Measurements from ENCODE around the gene UNK. TPM values are rescaled to one million over a fixed set of nuclear protein-coding genes. Genes with fewer than 3 reads are reported as not detected.

The UNK gene
- total RNA-seq, 1 donor from 2014 or later = 16.7 TPM

- Mint-ChIP-seq H3K36me3 (ENCODE audit: low read depth, unreplicated experiment) (peaks cover 8% of the 10 kb centered on the region), H3K4me3 (ENCODE audit: unreplicated experiment) (no peak overlapping the region), H3K27ac (ENCODE audit: unreplicated experiment) (no peak overlapping the region), H3K9me3 (ENCODE audit: unreplicated experiment) (no peaks in the 10 kb centered on the region), H3K4me1 (ENCODE audit: low read depth, unreplicated experiment) (peaks cover 5% of the 10 kb centered on the region), H3K27me3 (ENCODE audit: low read depth, unreplicated experiment) (peaks cover 8% of the 10 kb centered on the region)
- Histone ChIP-seq H3K4me3 (ENCODE audit: insufficient read depth, low read depth, low read length) (no peak overlapping the region), H3K9me3 (ENCODE audit: insufficient read depth, low read depth, low read length) (no peaks in the 10 kb centered on the region), H4K20me1 (ENCODE audit: insufficient read depth, low read length) (no peaks in the 10 kb centered on the region), H3K36me3 (ENCODE audit: insufficient read depth, low read length) (no peaks in the 10 kb centered on the region), H3K27me3 (ENCODE audit: insufficient read depth, low read length) (no peaks in the 10 kb centered on the region), H3K79me2 (ENCODE audit: insufficient read depth, low read length) (no peaks in the 10 kb centered on the region), H3K4me2 (ENCODE audit: low read length) (no peak overlapping the region), H3K27ac (ENCODE audit: low read depth, low read length) (no peak overlapping the region), H3K9ac (ENCODE audit: low read length) (no peak overlapping the region), H3K4me1 (ENCODE audit: insufficient read depth, low read length) (peaks cover 4% of the 10 kb centered on the region), H2AFZ (ENCODE audit: low read depth, low read length) (no peak overlapping the region)
- DNase-seq (ENCODE audit: low read depth) (no peak), FAIRE-seq (no peak)
- TF ChIP-seq CTCF (IDR thresholded peaks at IDR 0.05; ENCODE audit: insufficient read depth, low read depth, low read length) (no peak), EZH2 (IDR thresholded peaks at IDR 0.05; ENCODE audit: insufficient read depth, low read length) (no peak)
Observed at GRCh38 chr17:75755205-75755901, 29.3 kb upstream of the UNK start.

GRCh38 chr17:75755990-75756389 lies 28.6 kb upstream of the UNK start:
- Histone ChIP-seq H3K27me3 (ENCODE audit: insufficient read depth, low read length) (no peaks in the 10 kb centered on the region), H2AFZ (ENCODE audit: low read depth, low read length) (no peak overlapping the region), H4K20me1 (ENCODE audit: insufficient read depth, low read length) (no peaks in the 10 kb centered on the region), H3K4me3 (ENCODE audit: insufficient read depth, low read depth, low read length) (no peak overlapping the region), H3K27ac (ENCODE audit: low read depth, low read length) (no peak overlapping the region), H3K9me3 (ENCODE audit: insufficient read depth, low read depth, low read length) (no peaks in the 10 kb centered on the region), H3K9ac (ENCODE audit: low read length) (no peak overlapping the region), H3K36me3 (ENCODE audit: insufficient read depth, low read length) (no peaks in the 10 kb centered on the region), H3K79me2 (ENCODE audit: insufficient read depth, low read length) (no peaks in the 10 kb centered on the region), H3K4me1 (ENCODE audit: insufficient read depth, low read length) (peaks cover 4% of the 10 kb centered on the region), H3K4me2 (ENCODE audit: low read length) (no peak overlapping the region)
- H3K27ac Mint-ChIP-seq (ENCODE audit: unreplicated experiment) = no peak overlapping the region
- no peak overlapping the region for H3K4me3 Mint-ChIP-seq (ENCODE audit: unreplicated experiment)
- H3K9me3 Mint-ChIP-seq (ENCODE audit: unreplicated experiment) = no peaks in the 10 kb centered on the region
- FAIRE-seq = no peak
- TF ChIP-seq CTCF (IDR thresholded peaks at IDR 0.05; ENCODE audit: insufficient read depth, low read depth, low read length) (no peak), EZH2 (IDR thresholded peaks at IDR 0.05; ENCODE audit: insufficient read depth, low read length) (no peak)
- peaks cover 8% of the 10 kb centered on the region for H3K36me3 Mint-ChIP-seq (ENCODE audit: low read depth, unreplicated experiment)
- no peak for DNase-seq (ENCODE audit: low read depth)
- peaks cover 5% of the 10 kb centered on the region for H3K4me1 Mint-ChIP-seq (ENCODE audit: low read depth, unreplicated experiment)
- peaks cover 6% of the 10 kb centered on the region for H3K27me3 Mint-ChIP-seq (ENCODE audit: low read depth, unreplicated experiment)

- H3K27me3 ChIP-seq (ENCODE audit: insufficient read depth, low read length) = no peaks in the 10 kb centered on the region
- Mint-ChIP-seq H3K27ac (ENCODE audit: unreplicated experiment) (no peak overlapping the region), H3K27me3 (ENCODE audit: low read depth, unreplicated experiment) (peaks cover 6% of the 10 kb centered on the region), H3K4me3 (ENCODE audit: unreplicated experiment) (no peak overlapping the region), H3K9me3 (ENCODE audit: unreplicated experiment) (no peaks in the 10 kb centered on the region), H3K4me1 (ENCODE audit: low read depth, unreplicated experiment) (peaks cover 5% of the 10 kb centered on the region), H3K36me3 (ENCODE audit: low read depth, unreplicated experiment) (peaks cover 8% of the 10 kb centered on the region)
- no peak overlapping the region for H3K9ac ChIP-seq (ENCODE audit: low read length)
- no peaks in the 10 kb centered on the region for H3K9me3 ChIP-seq (ENCODE audit: insufficient read depth, low read depth, low read length)
- H3K79me2 ChIP-seq (ENCODE audit: insufficient read depth, low read length) = no peaks in the 10 kb centered on the region
- no peak overlapping the region for H3K4me3 ChIP-seq (ENCODE audit: insufficient read depth, low read depth, low read length)
- no peak overlapping the region for H3K27ac ChIP-seq (ENCODE audit: low read depth, low read length)
- TF ChIP-seq EZH2 (IDR thresholded peaks at IDR 0.05; ENCODE audit: insufficient read depth, low read length) (no peak), CTCF (IDR thresholded peaks at IDR 0.05; ENCODE audit: insufficient read depth, low read depth, low read length) (no peak)
- no peak overlapping the region for H3K4me2 ChIP-seq (ENCODE audit: low read length)
- H2AFZ ChIP-seq (ENCODE audit: low read depth, low read length) = no peak overlapping the region
- FAIRE-seq (no peak), DNase-seq (ENCODE audit: low read depth) (no peak)
- H3K36me3 ChIP-seq (ENCODE audit: insufficient read depth, low read length) = no peaks in the 10 kb centered on the region
- H3K4me1 ChIP-seq (ENCODE audit: insufficient read depth, low read length) = peaks cover 4% of the 10 kb centered on the region
- H4K20me1 ChIP-seq (ENCODE audit: insufficient read depth, low read length) = no peaks in the 10 kb centered on the region
Observed at GRCh38 chr17:75756451-75757085, 28.0 kb upstream of the UNK start.

All from astrocyte (in vitro differentiated cells and primary cell).